T-cell (primary cell): ENCODE measurements around the gene MDM1. TPM values are rescaled to one million over a fixed set of nuclear protein-coding genes. Genes with fewer than 3 reads are reported as not detected.

ENCODE experiments used
- ATAC-seq, 4 experiments: fragments of 200-7000 bp in 3 of 4; fragments of 150-1000 bp in 1 of 4; cut with Tn5 transposase; replicated peaks in 1 of 4; 1 replicate in 3 of 4; 2 replicates in 1 of 4; pipeline ENCODE4 v1.10.0; 2021; ENCODE audit warnings: moderate library complexity in 3 of 4, mild to moderate bottlenecking in 2 of 4, moderate number of reproducible peaks in 1 of 4
- CTCF ChIA-PET, 2 donors: fragments of 300-600 bp; sonication (Branson Sonifier 250); formaldehyde crosslinking; loops; one replicate each; lab custom pipeline; 2022; ENCODE audit warnings: antibody characterized with exemption in 2 of 2; lab: Charles Lee
- POLR2A ChIA-PET, 2 donors: fragments of 300-600 bp; sonication (Branson Sonifier 250); formaldehyde crosslinking; loops; one replicate each; lab custom pipeline; 2022; ENCODE audit warnings: antibody characterized with exemption in 2 of 2; lab: Charles Lee
- DNase-seq, 35 experiments: peaks; one replicate each; pipeline versions ENCODE4 v3.0.0 to v3.0.0-alpha.2; 2013 to 2023
- H3K27ac ChIP-seq: one replicate; pipeline ENCODE4 v1.5.1; 2013; ENCODE audit warnings: low read length
- H3K27me3 ChIP-seq, 2 experiments: replicated peaks in 1 of 2; 1 replicate in 1 of 2; 2 replicates in 1 of 2; pipeline versions ENCODE4 v1.6.1 to v1.7.0; 2013; ENCODE audit warnings: low read length in 1 of 2, mixed read lengths in 1 of 2; ENCODE audit not compliant: control insufficient read depth in 2 of 2, insufficient read depth in 2 of 2; ENCODE audit errors: extremely low read depth in 1 of 2
- H3K36me3 ChIP-seq, 2 donors: 1 replicate in 1 of 2; 2 replicates in 1 of 2; pipeline versions ENCODE4 v1.6.1 to v1.7.0; 2013; ENCODE audit warnings: low read length in 1 of 2; ENCODE audit not compliant: control insufficient read depth in 2 of 2, insufficient read depth in 1 of 2; ENCODE audit errors: extremely low read depth in 1 of 2
- H3K4me1 ChIP-seq, 2 experiments: 1 replicate in 1 of 2; 2 replicates in 1 of 2; pipeline versions ENCODE4 v1.6.1 to v1.7.0; 2013; ENCODE audit warnings: low read length in 2 of 2, mixed read lengths in 1 of 2; ENCODE audit not compliant: insufficient read depth in 2 of 2, control insufficient read depth in 1 of 2; ENCODE audit errors: extremely low read depth in 1 of 2
- H3K4me3 ChIP-seq, 2 donors: 1 replicate in 1 of 2; 2 replicates in 1 of 2; pipeline versions ENCODE4 v1.5.1 to v1.7.0; 2013; ENCODE audit warnings: mild to moderate bottlenecking in 2 of 2, low read length in 1 of 2, moderate library complexity in 1 of 2; ENCODE audit not compliant: control insufficient read depth in 1 of 2; ENCODE audit errors: extremely low read depth in 1 of 2
- H3K9me3 ChIP-seq: 2 replicates; pipeline ENCODE4 v1.7.0; 2013
- H3K27ac Mint-ChIP-seq, 2 donors: one replicate each; pipeline ENCODE4 v1.8.0; 2020 to 2021; ENCODE audit warnings: mild to moderate bottlenecking in 2 of 2, mixed read lengths in 2 of 2
- H3K27me3 Mint-ChIP-seq, 2 donors: one replicate each; pipeline ENCODE4 v1.8.0; 2021 to 2022; ENCODE audit warnings: mixed read lengths in 2 of 2
- H3K36me3 Mint-ChIP-seq: one replicate; pipeline ENCODE4 v1.8.0; 2021; ENCODE audit warnings: mixed read lengths
- H3K4me1 Mint-ChIP-seq, 3 donors: one replicate each; pipeline ENCODE4 v1.8.0; 2020 to 2022; ENCODE audit warnings: mixed read lengths in 3 of 3, mild to moderate bottlenecking in 1 of 3
- H3K4me3 Mint-ChIP-seq, 3 donors: one replicate each; pipeline ENCODE4 v1.8.0; 2020 to 2022; ENCODE audit warnings: mild to moderate bottlenecking in 3 of 3, mixed read lengths in 3 of 3, moderate library complexity in 3 of 3
- H3K9me3 Mint-ChIP-seq, 3 donors: one replicate each; pipeline ENCODE4 v1.8.0; 2020 to 2022; ENCODE audit warnings: mixed read lengths in 3 of 3
- WGBS: methylation state at CpG from one replicate; pipeline ENCODE4 v1.1.5; 2013; ENCODE audit warnings: missing lambda C conversion rate; ENCODE audit not compliant: insufficient coverage; 5-methylcytosine and 5-hydroxymethylcytosine counted together
- total RNA-seq, 35 experiments: library from RNA in 6 of 35; stranded (reverse) in 6 of 35; fragments of 120-200 nt in 1 of 35; gene quantifications; one replicate each; pipeline versions ENCODE4 v1.2.1 to v1.2.4 and lab custom pipeline; 2013 to 2026

The MDM1 gene
- total RNA-seq, 5 donors from 2014 or later (not counting 1 experiment from before 2014, with no cell fraction given), result 21.1 to 25.7 (median 23.8) TPM

DNA sequence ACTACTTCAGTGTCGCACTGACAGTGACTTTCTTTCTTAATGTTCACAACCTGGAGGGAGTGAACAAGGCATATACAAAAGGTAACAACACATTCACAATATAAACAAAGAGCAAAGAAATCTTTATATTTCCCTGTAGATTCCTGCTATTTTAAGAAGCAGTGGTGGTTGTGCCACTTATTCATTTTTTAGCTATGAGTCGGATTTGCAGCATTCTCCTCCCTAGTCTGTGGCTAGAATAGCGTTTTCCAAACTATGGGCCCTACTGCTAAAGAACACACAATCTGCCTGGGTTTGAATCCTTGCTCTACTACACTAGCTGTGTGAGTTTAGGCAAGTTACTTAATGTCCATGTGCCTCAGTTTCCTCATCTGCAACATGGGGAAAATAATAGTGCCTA is 18.6 kb upstream of the MDM1 start:
- H3K4me3 ChIP-seq, result no peak overlapping the region
- H3K4me1 Mint-ChIP-seq, result peaks cover 2 to 9% (median 7%) of the 10 kb centered on the region in 3 donors
- CTCF ChIA-PET, result no interaction called here
- no peak overlapping the region for H3K4me3 Mint-ChIP-seq
- no peaks in the 10 kb centered on the region for H3K36me3 ChIP-seq
- no peaks in the 10 kb centered on the region for H3K27me3 Mint-ChIP-seq
- POLR2A ChIA-PET, result interaction anchor here in 1 of 2 donors (0.6 kb wide), 1 partner anchor 9 kb away, joined by 7 read pairs; no protein-coding TSS in a partner anchor
- H3K9me3 ChIP-seq, result no peaks in the 10 kb centered on the region
- no peak overlapping the region for H3K27ac Mint-ChIP-seq
- no CpG with 5 or more reads among the region's 3 CpGs for WGBS
- no peak overlapping the region for H3K27ac ChIP-seq
- no peak for ATAC-seq
- no peaks in the 10 kb centered on the region for H3K36me3 Mint-ChIP-seq
- peaks cover 0 to 1% of the 10 kb centered on the region in 2 experiments for H3K4me1 ChIP-seq
- no peaks in the 10 kb centered on the region for H3K9me3 Mint-ChIP-seq
- peaks cover 0 to 2% of the 10 kb centered on the region in 2 experiments for H3K27me3 ChIP-seq
- no peak for DNase-seq

DNA sequence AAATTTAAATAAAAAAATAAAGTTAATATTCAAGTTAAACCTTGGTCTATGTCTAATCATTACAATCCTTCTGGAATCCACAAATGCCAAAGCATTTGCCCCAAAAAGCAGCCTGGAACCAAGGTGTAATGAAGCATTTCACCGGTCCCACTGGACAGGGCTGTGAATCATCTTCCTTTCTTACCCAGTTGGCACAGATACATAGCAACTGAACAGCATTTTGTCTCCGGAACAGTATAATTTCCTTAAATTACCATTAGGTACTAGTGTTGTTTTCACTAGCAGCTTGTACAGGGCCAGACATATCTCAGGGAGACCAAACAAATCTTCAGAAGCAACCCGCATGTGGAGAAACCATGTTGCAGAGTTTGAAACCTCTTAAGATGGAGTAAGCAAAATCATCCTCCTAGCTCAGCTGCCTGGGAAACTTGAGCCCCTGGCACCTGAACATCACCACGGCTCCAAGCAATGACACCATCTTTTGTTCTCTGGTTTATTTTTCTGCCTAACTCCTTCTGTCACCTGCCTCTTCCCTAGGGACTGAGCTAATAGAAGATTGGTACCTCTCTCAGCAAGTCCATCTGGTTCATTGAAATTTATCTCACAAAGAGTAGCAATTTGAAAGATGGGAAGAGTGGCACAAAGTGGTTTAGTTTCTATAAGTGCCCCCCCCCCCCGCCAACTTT is 17.9 kb upstream of the MDM1 start:
- H3K4me3 Mint-ChIP-seq, result no peak overlapping the region

DNA sequence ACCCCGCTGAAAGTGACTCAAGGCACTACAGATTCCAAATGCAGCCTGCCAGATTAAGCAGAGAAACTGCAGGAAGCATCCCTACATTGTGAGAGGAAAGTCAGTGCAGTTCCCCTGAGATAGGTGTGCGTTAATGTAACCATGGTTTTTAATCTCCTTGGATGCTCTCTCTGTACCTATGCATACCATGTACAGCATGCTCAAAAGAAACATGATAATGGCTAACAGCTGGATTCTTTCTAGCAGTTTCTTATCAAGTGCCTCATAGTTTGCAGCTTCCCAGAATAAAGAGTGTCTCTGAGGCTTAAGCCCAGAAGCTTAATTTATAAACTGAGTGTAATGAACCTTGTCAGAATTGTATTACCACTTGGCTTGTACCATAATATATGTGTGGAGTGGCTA is 17.1 kb upstream of the MDM1 start:
- ATAC-seq (no peak), DNase-seq (no peak)
- peaks cover 0 to 4% of the 10 kb centered on the region in 2 experiments for H3K4me1 ChIP-seq
- ChIA-PET CTCF (no interaction called here), POLR2A (no interaction called here)
- H3K4me3 ChIP-seq, result no peak overlapping the region
- H3K36me3 Mint-ChIP-seq, result no peaks in the 10 kb centered on the region
- no peak overlapping the region for H3K27ac ChIP-seq
- H3K4me1 Mint-ChIP-seq, result peaks cover 5 to 13% (median 11%) of the 10 kb centered on the region in 3 donors
- H3K4me3 Mint-ChIP-seq, result no peak overlapping the region
- no peaks in the 10 kb centered on the region for H3K9me3 ChIP-seq
- WGBS, result 100% methylated on average over 2 of the region's 2 CpGs
- no peaks in the 10 kb centered on the region for H3K27me3 Mint-ChIP-seq
- no peak overlapping the region for H3K27ac Mint-ChIP-seq
- H3K27me3 ChIP-seq, result peaks cover 0 to 2% of the 10 kb centered on the region in 2 experiments
- H3K36me3 ChIP-seq, result no peaks in the 10 kb centered on the region
- H3K9me3 Mint-ChIP-seq, result no peaks in the 10 kb centered on the region

More for the DNA sequence above, 17.9 kb upstream of the MDM1 start:
- H3K9me3 Mint-ChIP-seq, result no peaks in the 10 kb centered on the region
- Histone ChIP-seq H3K36me3 (no peaks in the 10 kb centered on the region), H3K27me3 (peaks cover 0 to 2% of the 10 kb centered on the region in 2 experiments), H3K4me1 (peaks cover 0 to 4% of the 10 kb centered on the region in 2 experiments), H3K9me3 (no peaks in the 10 kb centered on the region), H3K4me3 (no peak overlapping the region), H3K27ac (no peak overlapping the region)
- DNase-seq (no peak), ATAC-seq (no peak)
- ChIA-PET CTCF (no interaction called here), POLR2A (interaction anchor here in 1 of 2 donors (0.6 kb wide), 1 partner anchor 10 kb away, joined by 7 read pairs; no protein-coding TSS in a partner anchor)
- peaks cover 5 to 12% (median 11%) of the 10 kb centered on the region in 3 donors for H3K4me1 Mint-ChIP-seq
- no peaks in the 10 kb centered on the region for H3K36me3 Mint-ChIP-seq
- WGBS, result 100% methylated on average over 3 of the region's 5 CpGs
- no peaks in the 10 kb centered on the region for H3K27me3 Mint-ChIP-seq
- H3K27ac Mint-ChIP-seq, result no peak overlapping the region

DNA sequence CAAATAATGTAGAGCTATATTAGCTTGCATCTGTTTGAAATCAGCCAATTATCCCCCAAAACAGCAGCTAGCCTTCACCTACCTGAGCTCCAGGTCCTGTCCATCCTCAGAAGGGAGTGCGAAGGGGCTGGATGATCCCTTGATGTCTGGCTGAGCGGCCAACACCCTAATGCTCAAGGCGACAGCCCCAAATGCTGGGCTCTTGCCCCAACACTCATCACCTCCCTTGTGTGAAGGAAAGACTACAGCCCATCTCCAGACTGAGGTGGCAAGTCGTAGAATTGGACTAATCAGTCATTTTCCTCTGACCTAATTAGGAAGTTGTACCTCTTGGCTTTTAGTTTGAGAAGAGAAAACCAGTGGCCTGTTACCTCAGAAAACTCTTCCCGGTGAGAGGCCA is 16.3 kb upstream of the MDM1 start:
- Histone ChIP-seq H3K4me3 (no peak overlapping the region), H3K36me3 (no peaks in the 10 kb centered on the region), H3K27me3 (peaks cover 0 to 2% of the 10 kb centered on the region in 2 experiments), H3K9me3 (no peaks in the 10 kb centered on the region), H3K27ac (no peak overlapping the region), H3K4me1 (peaks cover 0 to 4% of the 10 kb centered on the region in 2 experiments)
- ATAC-seq, result no peak
- Mint-ChIP-seq H3K4me1 (peaks cover 5 to 13% (median 11%) of the 10 kb centered on the region in 3 donors), H3K9me3 (no peaks in the 10 kb centered on the region), H3K27ac (no peak overlapping the region), H3K36me3 (no peaks in the 10 kb centered on the region), H3K4me3 (no peak overlapping the region), H3K27me3 (no peaks in the 10 kb centered on the region)
- ChIA-PET POLR2A (no interaction called here), CTCF (no interaction called here)
- no peak for DNase-seq
- WGBS, result 100% methylated on average over 2 of the region's 5 CpGs

DNA sequence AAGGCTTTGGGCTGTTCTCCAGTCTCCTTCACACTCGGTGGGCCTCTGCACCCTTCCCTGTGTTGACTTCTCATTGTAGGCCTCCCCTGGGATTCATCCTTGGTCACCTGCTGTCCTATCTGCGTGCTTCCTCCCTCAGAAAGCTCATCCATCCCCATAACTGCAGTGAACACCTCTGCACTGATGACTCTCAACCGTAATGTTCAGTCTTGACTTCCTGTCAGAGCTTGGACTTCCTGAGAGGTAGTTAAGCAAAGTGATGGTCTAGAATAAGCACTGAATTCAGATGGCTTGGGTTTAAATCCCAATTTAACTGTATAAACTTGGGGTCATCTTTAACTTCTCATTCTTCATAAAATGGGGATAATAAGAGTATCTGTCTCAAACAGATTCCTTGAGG is 13.6 kb upstream of the MDM1 start:
- CTCF ChIA-PET, result interaction anchor here in 1 of 2 donors (0.6 kb wide), 1 partner anchor 9 kb away, joined by 3 read pairs; no protein-coding TSS in a partner anchor
- no peaks in the 10 kb centered on the region for H3K27me3 Mint-ChIP-seq
- H3K4me1 Mint-ChIP-seq, result peaks cover 5 to 13% (median 11%) of the 10 kb centered on the region in 3 donors
- H3K36me3 ChIP-seq, result no peaks in the 10 kb centered on the region
- H3K4me3 ChIP-seq, result no peak overlapping the region
- POLR2A ChIA-PET, result interaction anchor here (0.6 kb wide), 2 partner anchors 130 to 347 kb away, joined by 3 to 6 read pairs; no protein-coding TSS in a partner anchor
- no peaks in the 10 kb centered on the region for H3K9me3 ChIP-seq
- peaks cover 0 to 2% of the 10 kb centered on the region in 2 experiments for H3K27me3 ChIP-seq
- H3K27ac Mint-ChIP-seq, result peak overlapping the region in 1 of 2 donors; percentile 4
- no peaks in the 10 kb centered on the region for H3K9me3 Mint-ChIP-seq
- no peak overlapping the region for H3K27ac ChIP-seq
- DNase-seq (no peak), ATAC-seq (peak in 1 of 4 experiments; percentile 65)
- 87% methylated on average over 1 of the region's 3 CpGs for WGBS
- no peak overlapping the region for H3K4me3 Mint-ChIP-seq
- H3K36me3 Mint-ChIP-seq, result no peaks in the 10 kb centered on the region
- peaks cover 0 to 4% of the 10 kb centered on the region in 2 experiments for H3K4me1 ChIP-seq

DNA sequence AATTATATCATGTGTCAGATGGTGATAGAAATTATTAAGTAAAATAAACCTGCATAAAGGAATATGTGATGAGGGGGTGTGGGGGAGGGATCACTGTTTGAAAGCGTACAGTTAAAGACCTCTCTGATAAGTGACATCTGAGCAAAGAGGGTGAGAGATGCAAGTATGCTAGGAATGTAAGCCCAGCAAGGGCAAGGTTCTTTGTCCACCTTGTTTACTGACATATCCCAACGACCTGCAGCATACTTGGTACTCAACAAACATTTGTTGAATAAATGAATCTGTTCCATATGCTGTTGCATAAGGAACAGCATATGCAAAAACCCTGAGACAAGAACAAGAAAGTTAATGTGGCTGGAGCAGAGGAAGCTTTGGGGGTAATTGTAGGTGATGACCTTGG is 12.0 kb upstream of the MDM1 start:
- Mint-ChIP-seq H3K4me1 (peaks cover 5 to 13% (median 11%) of the 10 kb centered on the region in 3 donors), H3K27ac (no peak overlapping the region), H3K27me3 (no peaks in the 10 kb centered on the region), H3K9me3 (no peaks in the 10 kb centered on the region), H3K4me3 (no peak overlapping the region), H3K36me3 (no peaks in the 10 kb centered on the region)
- H3K27ac ChIP-seq, result no peak overlapping the region
- POLR2A ChIA-PET, result interaction anchor here in 1 of 2 donors (0.7 kb wide), 1 partner anchor 24 kb away, joined by 8 read pairs; no protein-coding TSS in a partner anchor
- no peaks in the 10 kb centered on the region for H3K36me3 ChIP-seq
- H3K4me3 ChIP-seq, result no peak overlapping the region
- CTCF ChIA-PET, result no interaction called here
- no peak for ATAC-seq
- peaks cover 0 to 4% of the 10 kb centered on the region in 2 experiments for H3K4me1 ChIP-seq
- no peak for DNase-seq
- H3K9me3 ChIP-seq, result no peaks in the 10 kb centered on the region
- peaks cover 0 to 2% of the 10 kb centered on the region in 2 experiments for H3K27me3 ChIP-seq
- 88% methylated on average over 1 of the region's 2 CpGs for WGBS
